PFSK-1 (cell line): ENCODE results near the gene TFPI.

Experiments
- FOXP2 ChIP-seq: optimal IDR thresholded peaks from 2 replicates; pipeline ENCODE3; 2011; ENCODE audit warnings: borderline replicate concordance, control low read depth, inconsistent platforms; ENCODE audit not compliant: insufficient read depth; ENCODE audit errors: extremely low read length, extremely low read depth
- POLR2AphosphoS5 ChIP-seq: IDR thresholded peaks from 2 replicates; pipeline ENCODE4 v1.6.1; 2012; ENCODE audit warnings: low read depth, mild to moderate bottlenecking, control low read depth, low read length, moderate library complexity
- SIN3A ChIP-seq: IDR thresholded peaks from 2 replicates; pipeline ENCODE4 v1.6.1; 2012; ENCODE audit warnings: mild to moderate bottlenecking, low read length, moderate library complexity, borderline replicate concordance; ENCODE audit not compliant: insufficient read depth
- TAF1 ChIP-seq: IDR thresholded peaks from 2 replicates; pipeline ENCODE4 v1.6.1; 2012; ENCODE audit warnings: low read length, control low read depth, borderline replicate concordance; ENCODE audit not compliant: insufficient read depth
- TF ChIP-seq, protein P1 (sequence below), 2 experiments: IDR thresholded peaks; 2 replicates each; pipeline versions ENCODE4 v1.6.1 to v1.8.0; 2011 to 2012; ENCODE audit warnings: low read depth in 2 of 2, low read length in 2 of 2, control low read depth in 1 of 2, inconsistent platforms in 1 of 2, mild to moderate bottlenecking in 1 of 2, moderate library complexity in 1 of 2; ENCODE audit not compliant: insufficient read depth in 1 of 2

DNA sequence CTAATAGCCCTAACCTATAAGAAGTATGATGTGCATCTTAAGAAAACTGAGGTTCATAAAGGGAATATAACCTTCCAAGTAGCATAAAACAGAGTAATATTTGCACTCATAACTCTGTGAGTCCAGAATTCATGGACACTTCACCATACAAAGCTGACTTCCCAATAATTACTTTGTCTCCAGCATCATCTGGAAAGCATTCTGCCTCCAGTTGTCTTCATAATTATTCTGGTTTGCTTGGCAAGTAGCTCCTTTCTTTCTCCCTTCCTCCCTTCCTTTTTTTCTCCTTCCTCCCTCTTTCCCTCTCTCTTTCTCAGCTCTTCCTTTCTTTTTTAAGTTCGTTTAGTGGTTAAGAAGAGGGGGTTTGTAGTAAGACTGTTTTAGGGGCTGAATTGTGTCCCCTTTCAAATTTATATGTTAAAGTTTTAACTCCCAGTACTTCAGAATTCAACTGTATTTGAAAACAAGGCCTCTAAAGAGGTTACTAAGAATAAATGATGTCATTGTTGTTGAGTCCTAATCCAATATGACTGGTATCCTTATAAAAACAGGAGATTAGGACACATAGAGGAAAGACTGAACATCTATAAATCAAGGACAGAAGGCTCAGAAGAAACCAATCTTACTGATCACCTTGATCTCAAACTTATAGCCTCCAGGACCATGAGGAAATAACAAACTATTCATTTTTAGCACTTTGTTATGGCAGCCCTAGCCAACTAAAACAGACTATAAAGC, 28.9 kb downstream of the TFPI start:
- TF ChIP-seq, protein P1, sequence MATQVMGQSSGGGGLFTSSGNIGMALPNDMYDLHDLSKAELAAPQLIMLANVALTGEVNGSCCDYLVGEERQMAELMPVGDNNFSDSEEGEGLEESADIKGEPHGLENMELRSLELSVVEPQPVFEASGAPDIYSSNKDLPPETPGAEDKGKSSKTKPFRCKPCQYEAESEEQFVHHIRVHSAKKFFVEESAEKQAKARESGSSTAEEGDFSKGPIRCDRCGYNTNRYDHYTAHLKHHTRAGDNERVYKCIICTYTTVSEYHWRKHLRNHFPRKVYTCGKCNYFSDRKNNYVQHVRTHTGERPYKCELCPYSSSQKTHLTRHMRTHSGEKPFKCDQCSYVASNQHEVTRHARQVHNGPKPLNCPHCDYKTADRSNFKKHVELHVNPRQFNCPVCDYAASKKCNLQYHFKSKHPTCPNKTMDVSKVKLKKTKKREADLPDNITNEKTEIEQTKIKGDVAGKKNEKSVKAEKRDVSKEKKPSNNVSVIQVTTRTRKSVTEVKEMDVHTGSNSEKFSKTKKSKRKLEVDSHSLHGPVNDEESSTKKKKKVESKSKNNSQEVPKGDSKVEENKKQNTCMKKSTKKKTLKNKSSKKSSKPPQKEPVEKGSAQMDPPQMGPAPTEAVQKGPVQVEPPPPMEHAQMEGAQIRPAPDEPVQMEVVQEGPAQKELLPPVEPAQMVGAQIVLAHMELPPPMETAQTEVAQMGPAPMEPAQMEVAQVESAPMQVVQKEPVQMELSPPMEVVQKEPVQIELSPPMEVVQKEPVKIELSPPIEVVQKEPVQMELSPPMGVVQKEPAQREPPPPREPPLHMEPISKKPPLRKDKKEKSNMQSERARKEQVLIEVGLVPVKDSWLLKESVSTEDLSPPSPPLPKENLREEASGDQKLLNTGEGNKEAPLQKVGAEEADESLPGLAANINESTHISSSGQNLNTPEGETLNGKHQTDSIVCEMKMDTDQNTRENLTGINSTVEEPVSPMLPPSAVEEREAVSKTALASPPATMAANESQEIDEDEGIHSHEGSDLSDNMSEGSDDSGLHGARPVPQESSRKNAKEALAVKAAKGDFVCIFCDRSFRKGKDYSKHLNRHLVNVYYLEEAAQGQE (IDR thresholded peaks at IDR 0.05; ENCODE audit: insufficient read depth in 1 of 2, low read depth in 2 of 2, low read length in 2 of 2): no peak
- no peak for TF ChIP-seq POLR2AphosphoS5
- no peak for TF ChIP-seq TAF1
- TF ChIP-seq SIN3A: no peak
- TF ChIP-seq FOXP2: no peak
